Neural progenitor cell (in vitro differentiated cells): Measurements from ENCODE around the gene IL7R.

Experiments used
- CTCF ChIP-seq: fragments of 200-600 bp; sonication (generic); IDR thresholded peaks from 2 replicates; pipeline ENCODE4 v1.5.1; 2017; ENCODE audit warnings: antibody characterized with exemption, mild to moderate bottlenecking
- EZH2 ChIP-seq: fragments of 200-600 bp; sonication (generic); IDR thresholded peaks from 2 replicates; pipeline ENCODE4 v1.6.1; 2017; ENCODE audit warnings: antibody characterized with exemption, mild to moderate bottlenecking, moderate library complexity

GRCh38 chr5:35853631-35854030, 3.1 kb upstream of the IL7R start:
- TF ChIP-seq EZH2 (no peak), CTCF (no peak)
